ENCODE results near the gene POGLUT2.

Gene POGLUT2

GRCh38 chr13:102825921-102826706 is 27.3 kb upstream of the POGLUT2 start:
- no peaks in the 10 kb centered on the region for H3K4me1 ChIP-seq (ENCODE audit: control insufficient read depth in 1 of 2, insufficient read depth in 1 of 2, low read depth in 1 of 2, low read length in 1 of 2)
- H3K27me3 ChIP-seq: no peaks in the 10 kb centered on the region
- TF ChIP-seq CTCF (IDR thresholded peaks at IDR 0.05): no peak
- H3K27ac ChIP-seq: no peak overlapping the region
- H3K36me3 ChIP-seq: no peaks in the 10 kb centered on the region
- H3K9me3 ChIP-seq: no peaks in the 10 kb centered on the region
- H3K4me3 ChIP-seq (ENCODE audit: low read depth in 1 of 2, low read length in 1 of 2): no peak overlapping the region

- TF ChIP-seq CTCF (IDR thresholded peaks at IDR 0.05): no peak
- no peaks in the 10 kb centered on the region for H3K36me3 ChIP-seq
- H3K4me3 ChIP-seq (ENCODE audit: low read depth in 1 of 2, low read length in 1 of 2): no peak overlapping the region
- H3K4me1 ChIP-seq (ENCODE audit: control insufficient read depth in 1 of 2, insufficient read depth in 1 of 2, low read depth in 1 of 2, low read length in 1 of 2): no peaks in the 10 kb centered on the region
- H3K9me3 ChIP-seq: no peaks in the 10 kb centered on the region
- H3K27me3 ChIP-seq: no peaks in the 10 kb centered on the region
- no peak overlapping the region for H3K27ac ChIP-seq
Observed at GRCh38 chr13:102825400-102825799, 26.6 kb upstream of the POGLUT2 start.

GRCh38 chr13:102817907-102818306 is 19.1 kb upstream of the POGLUT2 start:
- H3K4me3 ChIP-seq (ENCODE audit: low read depth in 1 of 2, low read length in 1 of 2): no peak overlapping the region
- no peaks in the 10 kb centered on the region for H3K4me1 ChIP-seq (ENCODE audit: control insufficient read depth in 1 of 2, insufficient read depth in 1 of 2, low read depth in 1 of 2, low read length in 1 of 2)
- H3K36me3 ChIP-seq: no peaks in the 10 kb centered on the region
- no peaks in the 10 kb centered on the region for H3K9me3 ChIP-seq
- TF ChIP-seq CTCF (IDR thresholded peaks at IDR 0.05): no peak
- H3K27me3 ChIP-seq: no peaks in the 10 kb centered on the region
- H3K27ac ChIP-seq: no peak overlapping the region

- Histone ChIP-seq H3K27me3 (no peaks in the 10 kb centered on the region), H3K4me3 (ENCODE audit: low read depth in 1 of 2, low read length in 1 of 2) (no peak overlapping the region), H3K36me3 (no peaks in the 10 kb centered on the region), H3K4me1 (ENCODE audit: control insufficient read depth in 1 of 2, insufficient read depth in 1 of 2, low read depth in 1 of 2, low read length in 1 of 2) (no peaks in the 10 kb centered on the region), H3K27ac (no peak overlapping the region), H3K9me3 (no peaks in the 10 kb centered on the region)
- TF ChIP-seq CTCF (IDR thresholded peaks at IDR 0.05): no peak
Observed at GRCh38 chr13:102817241-102817640, 18.5 kb upstream of the POGLUT2 start.

- H3K9me3 ChIP-seq: no peaks in the 10 kb centered on the region
- H3K4me1 ChIP-seq (ENCODE audit: control insufficient read depth in 1 of 2, insufficient read depth in 1 of 2, low read depth in 1 of 2, low read length in 1 of 2): no peaks in the 10 kb centered on the region
- no peak overlapping the region for H3K4me3 ChIP-seq (ENCODE audit: low read depth in 1 of 2, low read length in 1 of 2)
- H3K27ac ChIP-seq: no peak overlapping the region
- H3K36me3 ChIP-seq: no peaks in the 10 kb centered on the region
- H3K27me3 ChIP-seq: no peaks in the 10 kb centered on the region
- TF ChIP-seq CTCF (IDR thresholded peaks at IDR 0.05): no peak
Observed at GRCh38 chr13:102816708-102817107, 17.9 kb upstream of the POGLUT2 start.

Measured in neutrophil (primary cell).